AG04450 (cell line): ENCODE results near the gene PDIK1L. TPM values are rescaled to one million over a fixed set of nuclear protein-coding genes. Genes with fewer than 3 reads are reported as not detected.
A peak's percentile ranks its signal among the peaks of the same experiment; 100 is the strongest.
"Not testable (repeated sequence)": the region's sequence is repeated elsewhere in the genome, so short reads cannot be mapped to it uniquely, and the experiment has no call there.

Experiments used
- CTCF ChIA-PET: fragments of 300-600, 350-600 bp; formaldehyde crosslinking; extraction: SDS; loops from one replicate; lab custom pipeline; 2022; ENCODE audit warnings: antibody characterized with exemption, inconsistent platforms; lab: Charles Lee
- POLR2A ChIA-PET: fragments of 350-600 bp; formaldehyde crosslinking; extraction: SDS; loops from one replicate; lab custom pipeline; 2021; ENCODE audit warnings: antibody characterized with exemption, inconsistent platforms; lab: Yijun Ruan, JAX
- DNase-seq: peaks from one replicate; pipeline ENCODE4 v3.0.0-alpha.2; 2011; ENCODE audit warnings: low read depth, low spot score
- H3K27ac ChIP-seq: one replicate; pipeline ENCODE4 v1.5.1; 2012; ENCODE audit warnings: low read depth, low read length, control low read depth
- H3K27me3 ChIP-seq: one replicate; pipeline ENCODE4 v1.6.0; 2012; ENCODE audit warnings: low read length; ENCODE audit not compliant: control insufficient read depth, insufficient read depth
- H3K4me3 ChIP-seq: 2 replicates; pipeline ENCODE4 v1.5.1; 2011; ENCODE audit warnings: mild to moderate bottlenecking, low read depth, low read length, control low read depth
- H3K9me3 ChIP-seq: 2 replicates; pipeline ENCODE4 v1.5.1; 2012; ENCODE audit warnings: low read length; ENCODE audit not compliant: control insufficient read depth, insufficient read depth
- polyA plus RNA-seq: library from polyadenylated mRNA; depleted of rRNA; stranded (reverse); fragments of >200 nt; gene quantifications from 2 replicates; pipeline ENCODE4 v1.2.3, GENCODE V29; 2011
- TF ChIP-seq, protein P1 (sequence below): IDR thresholded peaks from 2 replicates; pipeline ENCODE4 v1.5.1; 2011; ENCODE audit warnings: low read depth, low read length, control low read depth, inconsistent platforms

The PDIK1L gene
- polyA plus RNA-seq, 1 experiment: 2.9 TPM

DNA sequence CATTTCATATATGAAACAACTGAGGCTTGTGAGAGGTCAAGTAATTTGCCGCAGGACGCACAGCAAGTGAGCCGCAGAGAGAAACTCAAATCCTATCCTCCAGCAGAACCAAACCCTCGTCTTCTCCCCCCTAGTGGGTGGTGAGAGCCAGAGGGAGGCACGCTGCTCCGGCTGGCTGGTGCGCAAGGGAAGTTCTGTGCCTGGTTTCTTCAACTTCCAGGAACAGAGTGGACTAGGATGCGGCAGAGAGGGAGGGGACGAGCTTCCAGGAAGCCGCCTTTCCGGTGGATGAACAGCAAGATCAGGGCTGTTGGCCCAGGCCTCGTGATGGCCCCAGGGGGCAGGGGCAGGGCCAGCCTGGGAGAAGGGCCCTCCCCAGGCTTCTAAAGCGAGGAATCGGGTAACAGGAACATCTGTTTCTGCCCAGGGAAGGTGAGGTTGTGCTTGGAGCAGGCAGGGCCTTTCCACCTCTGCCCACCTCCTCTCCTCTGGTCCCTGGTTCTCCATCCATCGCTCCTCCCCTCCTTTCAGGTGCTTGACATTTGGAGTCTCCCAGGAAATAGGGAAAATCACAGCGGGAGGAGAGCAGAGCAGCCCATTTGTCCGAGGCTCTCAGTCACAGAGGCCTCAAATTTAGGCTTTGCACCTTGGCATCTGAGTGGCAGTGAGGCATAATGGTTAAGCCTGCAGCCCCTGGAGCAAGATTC lies 16.8 kb upstream of the PDIK1L start:
- no peak overlapping the region for H3K27ac ChIP-seq
- CTCF ChIA-PET: no interaction called here
- no peak overlapping the region for H3K4me3 ChIP-seq
- POLR2A ChIA-PET: no interaction called here
- peaks cover 32% of the 10 kb centered on the region for H3K27me3 ChIP-seq
- TF ChIP-seq, protein P1, sequence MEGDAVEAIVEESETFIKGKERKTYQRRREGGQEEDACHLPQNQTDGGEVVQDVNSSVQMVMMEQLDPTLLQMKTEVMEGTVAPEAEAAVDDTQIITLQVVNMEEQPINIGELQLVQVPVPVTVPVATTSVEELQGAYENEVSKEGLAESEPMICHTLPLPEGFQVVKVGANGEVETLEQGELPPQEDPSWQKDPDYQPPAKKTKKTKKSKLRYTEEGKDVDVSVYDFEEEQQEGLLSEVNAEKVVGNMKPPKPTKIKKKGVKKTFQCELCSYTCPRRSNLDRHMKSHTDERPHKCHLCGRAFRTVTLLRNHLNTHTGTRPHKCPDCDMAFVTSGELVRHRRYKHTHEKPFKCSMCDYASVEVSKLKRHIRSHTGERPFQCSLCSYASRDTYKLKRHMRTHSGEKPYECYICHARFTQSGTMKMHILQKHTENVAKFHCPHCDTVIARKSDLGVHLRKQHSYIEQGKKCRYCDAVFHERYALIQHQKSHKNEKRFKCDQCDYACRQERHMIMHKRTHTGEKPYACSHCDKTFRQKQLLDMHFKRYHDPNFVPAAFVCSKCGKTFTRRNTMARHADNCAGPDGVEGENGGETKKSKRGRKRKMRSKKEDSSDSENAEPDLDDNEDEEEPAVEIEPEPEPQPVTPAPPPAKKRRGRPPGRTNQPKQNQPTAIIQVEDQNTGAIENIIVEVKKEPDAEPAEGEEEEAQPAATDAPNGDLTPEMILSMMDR: 0 out of 2 replicates have a peak, but pooled peaks have one; percentile 3
- DNase-seq: no peak
- no peaks in the 10 kb centered on the region; the same call in 1 of the 2 replicates for H3K9me3 ChIP-seq

DNA sequence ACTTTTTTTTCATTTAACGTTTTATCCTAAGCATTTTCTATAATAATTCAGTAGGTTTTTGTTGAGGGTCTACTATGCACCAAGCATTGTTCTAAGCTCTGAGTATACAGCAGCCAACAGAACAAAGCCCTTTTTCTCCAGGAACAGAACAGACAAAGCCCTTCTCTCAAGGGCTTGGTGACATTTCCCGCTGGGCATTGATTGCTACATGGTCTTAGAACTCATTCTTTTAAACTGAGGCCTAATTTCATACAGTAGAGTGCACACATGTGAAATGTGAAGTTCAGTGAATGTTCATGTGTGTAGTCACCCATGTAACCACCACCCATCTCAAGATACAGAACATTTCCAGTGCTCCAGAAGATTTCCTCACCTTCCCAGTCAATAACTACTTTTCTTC lies 15.2 kb upstream of the PDIK1L start:
- peaks cover 29% of the 10 kb centered on the region for H3K27me3 ChIP-seq
- CTCF ChIA-PET: interaction anchor here (1.7 kb wide), 1 partner anchor 321 kb away, joined by 5 read pairs; no protein-coding TSS in a partner anchor
- H3K4me3 ChIP-seq: no peak overlapping the region
- POLR2A ChIA-PET: no interaction called here
- H3K9me3 ChIP-seq: no peaks in the 10 kb centered on the region; the same call in 1 of the 2 replicates
- no peak for DNase-seq
- TF ChIP-seq, protein P1: no peak
- no peak overlapping the region for H3K27ac ChIP-seq

DNA sequence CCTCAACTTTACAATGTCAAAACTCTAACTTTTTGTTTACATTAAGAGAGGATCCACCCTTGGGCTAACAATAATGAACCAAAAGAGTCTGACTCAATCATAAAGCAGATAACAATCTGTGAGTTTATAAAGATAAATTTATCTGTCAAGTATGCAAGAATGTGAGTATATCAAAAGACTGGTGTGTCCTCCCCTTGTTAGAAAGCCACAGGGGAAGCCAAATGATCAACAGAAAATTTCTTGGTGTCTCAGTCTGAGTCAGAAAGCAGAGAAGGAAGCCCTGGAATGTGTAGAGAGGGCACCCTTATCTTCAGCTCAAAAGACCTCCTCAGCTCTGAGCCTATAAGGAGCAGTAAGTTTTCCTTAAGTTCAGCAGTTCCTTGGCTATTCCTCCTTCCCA lies 13.9 kb upstream of the PDIK1L start:
- Histone ChIP-seq H3K9me3 (no peaks in the 10 kb centered on the region; the same call in 1 of the 2 replicates), H3K27me3 (peaks cover 23% of the 10 kb centered on the region), H3K4me3 (no peak overlapping the region), H3K27ac (no peak overlapping the region)
- CTCF ChIA-PET: interaction anchor here (1.1 to 1.7 kb wide), 3 partner anchors 25 to 320 kb away, joined by 3 to 5 read pairs (median 3); no protein-coding TSS in a partner anchor
- DNase-seq: no peak
- POLR2A ChIA-PET: no interaction called here
- TF ChIP-seq, protein P1: no peak

DNA sequence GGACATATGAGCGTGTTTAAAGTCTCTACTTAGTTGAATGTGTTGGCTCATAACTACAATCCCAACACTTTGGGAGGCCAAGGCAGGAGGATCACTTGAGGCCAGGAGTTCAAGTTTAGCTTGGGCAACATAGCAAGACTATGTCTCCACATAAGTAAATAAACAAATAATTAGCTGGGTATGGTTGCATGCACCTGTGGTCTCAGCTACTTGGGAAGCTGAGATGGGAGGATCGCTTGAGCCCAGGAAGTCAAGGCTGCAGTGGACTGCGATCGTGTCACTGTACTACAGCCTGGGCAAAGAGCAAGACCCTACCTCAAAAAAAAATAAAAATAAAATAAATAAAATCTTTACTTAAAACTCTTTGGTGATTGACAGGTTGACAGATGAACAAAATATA lies 13.0 kb upstream of the PDIK1L start:
- Histone ChIP-seq H3K27ac (no peak overlapping the region), H3K27me3 (peaks cover 21% of the 10 kb centered on the region), H3K9me3 (no peaks in the 10 kb centered on the region; the same call in 1 of the 2 replicates), H3K4me3 (no peak overlapping the region)
- ChIA-PET CTCF (no interaction called here), POLR2A (no interaction called here)
- TF ChIP-seq, protein P1: no peak
- no peak for DNase-seq

DNA sequence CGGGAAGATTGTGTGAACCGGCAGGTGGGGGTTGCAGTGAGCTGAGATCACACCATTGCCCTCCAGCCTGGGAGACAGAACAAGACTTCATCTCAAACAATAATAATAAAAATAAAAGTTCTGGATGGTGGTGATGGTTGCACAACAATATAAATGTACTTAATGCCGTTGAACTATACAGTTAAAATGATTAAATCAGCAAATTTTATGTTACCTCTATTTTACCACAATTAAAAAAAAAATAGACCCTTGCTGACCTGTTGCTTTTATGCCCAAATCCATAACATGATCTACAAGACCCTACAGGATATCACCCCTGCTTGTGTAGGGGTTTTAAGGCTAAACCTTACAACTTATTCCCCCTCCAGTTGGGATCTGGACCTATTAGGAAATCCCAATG lies 11.8 kb upstream of the PDIK1L start:
- Histone ChIP-seq H3K4me3 (no peak overlapping the region), H3K27ac (no peak overlapping the region), H3K9me3 (no peaks in the 10 kb centered on the region; the same call in 1 of the 2 replicates), H3K27me3 (peaks cover 9% of the 10 kb centered on the region)
- ChIA-PET POLR2A (interaction anchor here (0.6 kb wide), 1 partner anchor 74 kb away, joined by 5 read pairs; no protein-coding TSS in a partner anchor), CTCF (interaction anchor here (1.0 to 1.2 kb wide), 2 partner anchors 45 to 318 kb away, joined by 4 to 6 read pairs; no protein-coding TSS in a partner anchor)
- TF ChIP-seq, protein P1: no peak
- DNase-seq: no peak

DNA sequence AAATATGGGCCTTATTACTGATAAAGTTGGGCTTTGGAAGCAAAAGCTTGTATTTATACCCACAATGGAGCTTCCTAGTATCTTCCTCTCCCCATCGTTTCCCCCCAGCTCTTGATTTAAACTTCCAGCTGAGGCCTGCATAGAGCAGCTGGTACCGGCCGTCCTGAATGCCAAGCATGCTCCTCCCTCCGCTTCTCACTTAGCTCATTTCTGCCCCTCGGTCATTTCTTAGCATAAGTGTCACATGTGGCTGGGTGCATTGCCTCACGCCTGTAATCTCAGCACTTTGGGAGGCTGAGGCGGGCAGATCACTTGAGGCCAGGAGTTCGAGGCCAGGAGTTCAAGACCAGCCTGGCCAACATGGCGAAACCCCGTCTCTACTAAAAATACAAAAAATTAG lies 11.4 kb upstream of the PDIK1L start:
- H3K9me3 ChIP-seq, H3K4me3 ChIP-seq, DNase-seq, POLR2A ChIA-PET, H3K27ac ChIP-seq, H3K27me3 ChIP-seq: not testable (repeated sequence)
- CTCF ChIA-PET: interaction anchor here (1.0 to 1.2 kb wide), 2 partner anchors 45 to 317 kb away, joined by 4 to 6 read pairs; no protein-coding TSS in a partner anchor
